GM19025 (cell line): ENCODE data around the gene SLC5A6.
"Not testable (repeated sequence)": the region's sequence is repeated elsewhere in the genome, so short reads cannot be mapped to it uniquely, and the experiment has no call there.

Experiments
- ATAC-seq: cut with Tn5 transposase; IDR thresholded peaks from one replicate; pipeline ENCODE4 v1.9.1; 2021; ENCODE audit warnings: mild to moderate bottlenecking, low read depth, moderate library complexity; ENCODE audit not compliant: unreplicated experiment

The SLC5A6 gene

DNA sequence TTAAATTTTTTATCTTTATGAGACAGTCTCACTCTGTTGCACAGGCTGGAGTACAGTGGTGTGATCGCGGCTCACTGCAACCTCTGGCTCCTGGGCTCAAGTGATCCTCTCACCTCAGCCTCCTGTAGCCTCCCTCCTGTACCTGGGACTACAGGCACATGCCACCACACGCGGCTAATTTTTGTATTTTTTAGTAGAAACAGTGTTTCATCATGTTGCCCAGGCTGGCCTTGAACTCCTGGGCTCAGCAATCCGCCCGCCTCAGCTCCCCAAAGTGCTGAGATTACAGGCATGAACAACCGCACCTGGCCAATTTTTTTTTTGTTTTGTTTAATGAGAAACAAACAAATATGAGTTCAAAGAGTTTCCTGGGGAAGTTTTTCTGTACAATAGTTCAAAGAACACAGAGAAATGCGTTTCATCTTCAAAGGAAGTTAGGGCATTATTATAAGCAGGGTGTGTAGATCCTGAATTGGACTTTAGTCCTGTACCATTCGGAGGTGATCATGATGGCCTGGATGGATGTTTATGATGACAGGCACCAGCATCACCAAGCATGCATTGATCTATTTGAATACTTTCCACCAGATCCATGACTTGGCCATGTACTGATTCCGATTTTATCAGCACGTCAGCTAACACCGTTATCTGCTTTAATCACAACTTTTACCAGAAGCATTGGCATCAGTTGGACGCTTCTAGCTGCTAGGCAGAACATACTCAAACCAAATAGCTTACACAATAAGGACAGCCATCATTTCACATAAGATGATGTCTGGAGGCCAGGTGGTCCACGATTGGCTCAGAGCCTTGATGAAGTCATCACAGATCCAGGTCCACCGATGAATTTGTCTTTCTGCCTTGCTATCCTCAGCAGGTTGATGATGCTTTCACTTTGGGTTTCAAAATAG is 34.4 kb downstream of the SLC5A6 start:
- no peak for ATAC-seq

GRCh38 chr2:27175781-27176180 is 36.3 kb downstream of the SLC5A6 start:
- not testable (repeated sequence) for ATAC-seq

DNA sequence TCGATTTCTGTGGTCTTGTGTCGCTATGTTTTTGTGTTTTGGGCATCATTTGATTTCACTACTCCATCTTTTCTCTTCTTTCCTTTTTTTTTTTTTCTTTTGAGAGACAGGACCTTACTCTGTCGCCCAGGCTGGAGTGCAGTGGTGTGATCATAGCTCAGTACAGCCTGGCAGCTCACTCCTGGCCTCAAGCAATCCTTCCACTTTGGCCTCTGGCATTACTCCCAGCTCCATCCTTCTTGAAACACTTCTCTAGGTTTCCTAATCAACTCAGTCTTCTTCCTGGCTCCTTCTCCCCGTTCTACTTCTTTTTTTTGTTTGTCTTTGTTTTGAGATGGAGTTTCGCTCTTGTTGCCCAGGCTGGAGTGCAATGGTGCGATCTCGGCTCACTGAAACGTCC is 36.7 kb downstream of the SLC5A6 start:
- ATAC-seq = no peak

DNA sequence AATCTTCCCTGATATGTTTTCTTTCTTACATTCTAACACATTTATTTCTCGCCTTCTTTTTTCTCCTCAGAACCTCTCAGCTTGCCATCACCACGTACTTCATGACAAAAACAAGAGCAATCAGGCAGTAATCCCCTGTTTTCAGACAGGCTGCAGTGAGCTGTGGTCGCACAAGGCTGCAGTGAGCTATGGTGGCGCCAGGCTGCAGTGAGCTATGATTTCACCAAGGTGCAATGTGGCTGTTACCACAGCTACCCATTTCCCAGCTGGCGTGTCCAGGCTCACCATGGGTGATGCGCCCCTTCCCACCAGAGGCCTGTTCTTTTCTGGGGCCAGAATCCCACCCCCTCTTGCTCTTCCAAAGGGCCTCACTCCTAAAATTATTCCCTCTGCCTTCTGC is 37.4 kb downstream of the SLC5A6 start:
- no peak for ATAC-seq

GRCh38 chr2:27171351-27171848 is 40.7 kb downstream of the SLC5A6 start:
- ATAC-seq = no peak

DNA sequence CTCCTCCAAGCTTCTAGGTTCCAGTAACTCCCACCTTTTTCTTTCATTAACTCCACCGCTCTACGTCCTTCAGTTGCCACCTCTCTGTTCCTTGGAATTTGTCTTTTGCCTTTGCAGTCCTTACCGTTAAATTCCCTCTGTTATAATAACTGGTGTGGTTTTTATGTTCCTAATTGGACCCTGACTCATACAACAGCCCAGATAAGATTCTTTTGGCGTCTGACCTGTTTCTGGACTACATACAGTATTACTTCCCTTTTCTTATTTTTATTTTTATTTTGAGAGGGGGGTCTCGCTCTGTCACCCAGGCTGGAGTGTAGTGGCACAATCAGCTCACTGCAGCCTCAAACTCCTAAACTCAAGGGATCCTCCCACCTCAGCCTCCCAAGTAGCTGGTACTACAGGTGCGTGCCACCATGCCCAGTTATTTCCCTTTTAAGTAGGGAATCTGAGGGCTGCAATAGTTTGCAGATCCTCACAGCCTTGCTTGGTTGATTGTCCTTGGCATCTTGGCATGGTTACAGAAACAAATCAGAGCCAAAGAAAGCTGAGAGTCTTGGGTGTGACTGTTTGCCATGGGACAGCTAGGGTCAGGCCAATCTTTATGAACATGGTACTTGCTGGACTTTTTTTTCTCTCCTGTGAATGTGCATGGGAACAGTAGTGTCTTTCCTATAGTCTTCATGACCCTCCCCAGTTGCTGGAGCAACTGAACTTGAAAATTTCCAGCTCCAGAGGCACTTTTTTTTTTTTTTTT is 41.3 kb downstream of the SLC5A6 start:
- ATAC-seq = no peak

DNA sequence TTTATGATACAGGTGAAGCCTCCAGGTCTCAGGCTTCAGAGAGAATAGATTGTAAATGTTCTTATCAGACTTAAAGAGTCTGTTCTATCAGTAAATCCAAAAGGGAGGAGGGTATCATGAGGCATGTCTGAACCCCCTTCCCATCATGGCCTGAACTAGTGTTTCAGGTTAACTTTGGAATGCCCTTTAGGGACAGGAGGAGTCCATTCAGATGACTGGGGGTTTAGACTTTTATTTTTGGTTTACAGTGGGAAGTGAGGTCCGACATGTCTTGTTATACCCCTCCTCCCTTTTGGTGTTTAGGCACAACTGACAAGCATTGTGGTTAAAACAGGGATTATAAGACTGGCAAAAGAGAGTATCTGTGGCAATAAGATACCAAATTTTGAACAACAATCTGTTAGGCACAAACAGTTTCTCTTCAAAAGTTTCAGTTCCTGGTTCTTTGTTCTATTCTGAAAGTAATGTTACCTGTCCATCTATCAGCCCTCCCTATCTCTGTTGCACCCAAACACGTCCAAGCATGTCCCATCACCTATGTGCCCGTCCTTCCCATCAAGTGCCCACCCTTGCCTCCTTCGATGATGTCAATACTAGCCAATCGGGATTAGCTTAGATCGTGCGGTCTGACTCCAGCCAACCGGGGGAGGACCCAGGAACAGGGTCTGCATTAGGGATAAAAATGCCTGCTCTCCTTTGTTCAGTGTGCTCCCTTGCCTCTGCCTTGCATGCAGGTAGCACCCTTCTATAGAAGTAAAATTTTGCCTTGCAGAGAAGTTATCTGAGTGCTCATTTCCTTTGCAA is 46.9 kb downstream of the SLC5A6 start:
- ATAC-seq = no peak

DNA sequence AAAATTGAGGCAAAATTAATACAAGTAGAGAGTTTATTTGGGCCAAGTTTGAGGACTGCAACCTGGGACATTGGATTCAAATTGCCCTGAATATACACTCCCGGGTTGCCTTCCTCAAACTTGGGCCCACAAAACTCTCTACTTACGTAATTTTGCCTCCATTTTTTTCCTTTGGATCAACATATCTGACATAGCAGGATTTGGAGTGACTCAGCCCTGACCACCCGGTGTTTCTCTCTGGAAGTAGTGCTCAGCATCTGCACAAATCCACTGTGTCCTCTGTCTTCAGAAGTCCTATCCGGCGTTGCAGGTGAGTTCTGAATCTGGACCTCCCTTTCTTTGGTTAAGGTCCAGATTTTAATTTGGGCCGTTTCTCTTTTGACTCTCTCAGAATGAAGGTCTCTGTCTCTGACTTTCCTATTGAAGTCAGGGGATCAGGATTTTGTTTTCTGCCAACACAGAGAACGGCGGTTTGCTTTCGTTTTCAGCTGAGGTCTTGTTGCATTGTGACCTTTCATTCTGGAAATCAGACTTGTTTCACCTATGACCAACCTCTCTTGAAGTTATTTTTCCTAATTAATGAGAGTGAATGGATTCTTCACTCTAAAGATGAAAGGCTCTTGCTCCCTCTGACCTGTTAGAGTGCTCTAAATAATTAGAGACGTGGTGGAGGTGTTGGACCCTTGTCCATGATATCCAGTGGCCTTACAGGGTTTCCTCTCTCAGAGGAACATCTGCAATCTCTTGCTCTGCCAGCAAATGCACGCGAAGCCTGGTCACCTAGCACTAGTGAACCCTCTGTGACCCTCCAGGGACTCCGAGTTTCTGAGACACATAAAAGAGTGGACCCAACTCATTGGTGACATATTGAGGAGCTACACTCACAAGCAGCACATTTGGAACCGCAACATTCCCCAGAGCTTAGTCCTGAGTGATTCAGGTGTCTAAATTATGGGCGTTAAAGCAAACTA is 49.6 kb downstream of the SLC5A6 start:
- ATAC-seq = no peak

- no peak for ATAC-seq
Measured at GRCh38 chr2:27160191-27160590, 51.9 kb downstream of the SLC5A6 start.

- no peak for ATAC-seq
Measured at GRCh38 chr2:27159271-27159670, 52.8 kb downstream of the SLC5A6 start.

DNA sequence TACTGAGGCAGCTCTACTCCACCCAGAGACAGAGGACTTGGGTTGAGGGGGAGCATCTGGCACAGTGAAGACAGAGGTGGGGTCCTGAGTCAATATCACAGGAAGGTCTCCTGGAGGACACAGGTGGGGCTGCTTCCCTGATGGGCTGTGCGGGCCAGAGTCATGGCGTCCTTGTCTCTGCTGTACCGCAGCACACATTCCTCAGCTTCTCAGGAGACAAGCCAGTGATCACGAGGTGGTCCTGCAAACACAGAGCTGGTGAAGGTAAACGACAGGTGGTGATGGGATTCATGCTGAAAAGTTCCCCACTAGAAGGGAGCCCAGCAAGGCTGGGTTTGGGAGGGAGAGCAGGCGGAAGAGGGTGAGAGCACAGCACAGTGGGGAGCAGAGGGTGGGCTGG is 53.6 kb downstream of the SLC5A6 start:
- no peak for ATAC-seq

DNA sequence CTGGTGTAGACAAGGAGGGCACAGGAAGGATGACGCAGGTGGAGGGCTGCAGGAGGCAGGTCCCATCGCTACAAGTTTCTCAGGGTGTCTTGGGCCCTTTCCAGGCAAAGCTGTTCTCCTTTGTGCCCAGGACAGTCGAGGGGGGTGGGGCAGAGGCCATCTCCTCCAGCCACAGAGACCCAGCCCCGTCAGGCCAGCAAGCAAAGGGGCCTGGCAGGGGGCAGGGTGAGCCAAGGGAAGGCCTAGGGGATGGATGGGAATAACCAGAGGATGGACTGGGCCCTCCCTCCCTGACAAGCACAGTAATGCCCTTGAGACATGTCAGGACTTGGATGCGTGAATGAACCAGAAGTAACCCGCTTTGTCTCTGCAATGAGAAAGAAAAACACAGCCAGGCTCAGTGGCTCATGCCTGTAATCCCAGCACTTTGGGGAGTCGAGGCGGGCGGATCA is 57.0 kb downstream of the SLC5A6 start:
- no peak for ATAC-seq

- no peak for ATAC-seq
Measured at GRCh38 chr2:27154488-27154887, 57.6 kb downstream of the SLC5A6 start.

DNA sequence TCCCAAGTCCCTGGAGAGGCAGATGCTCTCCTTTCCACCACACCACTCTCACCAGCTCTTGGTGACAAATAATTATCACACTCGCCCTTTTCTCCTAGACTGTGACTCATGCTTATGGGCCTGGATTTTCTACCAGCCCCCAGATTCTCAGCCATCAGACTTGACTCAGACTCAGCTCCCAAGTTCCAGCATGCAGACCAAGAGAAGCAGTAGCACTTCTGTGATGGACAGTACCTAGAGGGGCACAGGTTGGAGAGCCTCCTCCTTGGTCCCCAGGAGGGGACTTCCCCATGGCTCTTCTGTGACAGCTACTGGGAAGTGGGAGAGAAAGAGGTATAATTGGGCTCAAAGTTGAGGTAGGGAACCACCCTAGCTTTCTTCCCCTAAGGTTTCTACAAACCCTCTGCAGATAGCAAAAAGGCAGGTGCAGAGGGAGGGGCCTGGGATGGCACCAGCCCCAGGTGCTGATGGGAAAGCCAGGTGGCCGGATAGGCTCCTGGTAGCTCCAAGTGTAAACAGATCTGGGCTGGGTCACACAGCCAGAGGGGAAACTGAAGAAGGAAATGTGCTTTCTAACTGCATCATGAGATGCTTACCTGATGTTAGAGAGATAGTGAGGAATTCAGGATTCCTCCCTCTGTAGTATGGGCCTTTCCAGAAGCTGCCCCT is 59.1 kb downstream of the SLC5A6 start:
- ATAC-seq = no peak

GRCh38 chr2:27152102-27152795 is 59.8 kb downstream of the SLC5A6 start:
- ATAC-seq = no peak

DNA sequence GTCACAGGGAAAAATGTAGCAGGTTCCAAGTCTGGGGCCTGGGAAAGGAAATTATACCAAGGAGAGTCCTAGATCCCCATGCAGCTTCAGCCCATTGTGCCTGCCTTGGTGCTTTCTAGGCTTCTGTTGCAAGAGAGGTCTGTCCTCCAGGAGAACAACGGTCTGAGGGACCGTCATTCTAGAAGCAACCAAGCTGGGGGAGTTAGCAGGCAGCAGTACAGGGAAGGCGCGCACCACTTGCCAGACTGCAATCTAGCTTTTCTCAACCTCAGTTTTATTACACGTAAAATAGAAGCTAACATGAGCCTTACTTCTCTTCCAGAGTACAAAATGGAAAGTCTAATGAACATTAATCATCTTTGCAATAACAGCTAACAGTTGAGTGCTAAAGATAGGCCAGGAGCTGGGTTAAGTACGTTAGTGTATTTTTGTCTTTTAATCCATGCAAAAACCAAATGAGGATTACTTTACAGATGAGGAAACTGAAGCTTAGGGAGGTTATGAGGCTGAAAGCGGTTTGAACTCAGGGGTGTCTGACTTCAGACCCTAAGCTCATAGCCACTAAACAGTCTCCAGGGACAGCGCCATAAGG is 61.3 kb downstream of the SLC5A6 start:
- no peak for ATAC-seq
